NCI-H446 treated with DMSO at 0.1 percent for 48 hours (cell line): ENCODE measurements around the gene SERPINA10.
"Not testable (repeated sequence)": the region's sequence is repeated elsewhere in the genome, so short reads cannot be mapped to it uniquely, and the experiment has no call there.

ENCODE experiments used
- DNase-seq: peaks from one replicate; lab custom pipeline; 2025; lab: John Stamatoyannopoulos, UW

SERPINA10 gene

GRCh38 chr14:94284221-94284620 lies 8.8 kb downstream of the SERPINA10 start:
- DNase-seq, result no peak

DNA sequence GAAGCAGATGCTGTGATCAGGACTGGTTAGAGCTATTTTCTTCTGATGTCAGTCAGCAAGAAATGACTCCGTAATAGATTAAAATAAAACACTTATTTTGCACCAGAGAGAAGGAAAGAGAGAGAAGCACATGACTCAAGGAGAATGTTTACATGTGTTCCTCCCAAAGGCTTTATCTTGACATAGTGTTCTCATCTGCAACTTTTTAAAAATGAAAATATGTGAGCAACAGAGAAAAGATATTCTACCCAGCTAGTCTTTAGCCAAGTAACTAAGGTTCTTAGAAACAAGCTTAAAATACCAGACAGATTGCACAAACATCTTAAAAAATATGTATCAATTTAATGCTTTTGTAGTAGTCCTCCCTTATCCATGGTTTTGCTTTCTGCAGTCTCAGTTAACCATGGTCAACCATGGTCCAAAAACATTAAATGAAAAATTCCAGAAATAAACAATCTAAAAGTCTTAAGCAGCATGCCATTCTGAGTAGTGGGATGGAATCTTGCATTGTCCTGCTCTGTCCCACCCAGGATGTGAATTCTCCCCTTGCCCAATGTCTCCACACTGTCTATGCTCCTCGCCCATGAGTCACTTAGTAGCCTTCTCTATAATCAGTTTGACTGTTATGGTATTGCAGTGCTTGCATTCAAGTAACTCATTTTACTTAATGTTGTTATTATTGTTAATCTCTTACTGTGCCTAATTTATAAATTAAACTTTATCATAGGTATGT lies 9.9 kb downstream of the SERPINA10 start:
- no peak for DNase-seq

- no peak for DNase-seq
These were observed 14.3 kb downstream of the SERPINA10 start for GRCh38 chr14:94278731-94279130.

- DNase-seq, result not testable (repeated sequence)
These were observed 16.0 kb downstream of the SERPINA10 start for GRCh38 chr14:94276898-94277561.

- no peak for DNase-seq
These were observed 23.9 kb downstream of the SERPINA10 start for GRCh38 chr14:94269156-94269555.

DNA sequence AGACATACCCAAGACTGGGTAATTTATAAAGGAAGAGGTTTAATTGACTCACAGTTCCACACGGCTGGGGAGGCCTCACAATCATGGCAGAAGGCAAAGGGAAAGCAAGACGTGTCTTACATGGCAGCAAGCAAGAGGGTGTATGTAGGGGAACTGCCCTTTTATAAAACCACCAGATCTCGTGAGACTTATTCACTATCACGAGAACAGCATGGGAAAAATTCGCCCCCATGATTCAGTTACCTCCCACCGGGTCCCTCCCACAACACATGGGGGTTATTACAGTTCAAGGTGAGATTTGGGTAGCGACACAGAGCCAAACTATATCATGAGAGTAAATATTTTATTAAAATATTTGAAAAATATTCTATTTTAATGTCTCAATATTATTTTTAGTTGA lies 24.5 kb downstream of the SERPINA10 start:
- DNase-seq, result not testable (repeated sequence)

- DNase-seq, result no peak
These were observed 25.7 kb downstream of the SERPINA10 start for GRCh38 chr14:94267352-94267751.

- DNase-seq, result not testable (repeated sequence)
These were observed 28.9 kb downstream of the SERPINA10 start for GRCh38 chr14:94264195-94264594.

DNA sequence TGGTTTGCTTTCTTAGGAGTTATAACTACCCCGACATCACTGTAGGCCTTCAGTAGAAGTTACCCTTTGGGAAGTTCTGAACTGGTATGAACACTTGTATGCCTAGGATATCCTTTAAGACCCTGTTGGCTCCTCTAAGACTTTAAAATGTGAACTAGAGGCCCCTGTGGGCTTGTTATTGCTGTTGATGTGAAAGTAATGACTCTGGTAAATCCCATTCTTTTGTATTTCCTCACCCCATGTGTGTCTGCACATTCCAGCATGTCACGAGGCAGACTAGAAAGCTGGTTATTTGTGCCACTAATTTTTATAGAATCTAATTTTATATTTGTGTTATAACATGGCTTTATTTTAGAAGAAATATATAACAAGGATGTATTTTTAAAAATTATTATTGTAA lies 48.9 kb downstream of the SERPINA10 start:
- DNase-seq, result no peak

GRCh38 chr14:94239406-94239805 lies 53.7 kb downstream of the SERPINA10 start:
- DNase-seq, result no peak

- no peak for DNase-seq
These were observed 55.1 kb downstream of the SERPINA10 start for GRCh38 chr14:94237983-94238382.

- no peak for DNase-seq
These were observed 56.0 kb downstream of the SERPINA10 start for GRCh38 chr14:94237046-94237445.
